HepG2 (cell line): ENCODE data around the gene EPN2. TPM values are rescaled to one million over a fixed set of nuclear protein-coding genes. Genes with fewer than 3 reads are reported as not detected.
A peak's percentile ranks its signal among the peaks of the same experiment; 100 is the strongest.

Experiments
- ATAC-seq: fragments of 200-7000 bp; cut with Tn5 transposase; 3 replicates; pipeline ENCODE4 v1.9.1; 2020; ENCODE audit warnings: mild to moderate bottlenecking, moderate library complexity
- BruUV-seq: library from RNA; stranded (reverse); fragments of 400-500 nt; replicated peaks from 2 replicates; lab custom pipeline; 2021; lab: Mats Ljungman, UMichigan
- CTCF ChIA-PET: fragments of 300-600 bp; formaldehyde crosslinking; extraction: SDS; loops from one replicate; lab custom pipeline; 2021; ENCODE audit warnings: low total read pairs, inconsistent platforms, low intra/inter-chr PET ratio; lab: Yijun Ruan, JAX
- POLR2A ChIA-PET: fragments of 350-600 bp; sonication (Branson Sonifier 250); formaldehyde crosslinking; loops from one replicate; lab custom pipeline; 2020; ENCODE audit warnings: antibody characterized with exemption, inconsistent platforms; lab: Yijun Ruan, JAX
- DNase-seq: peaks from one replicate; pipeline ENCODE4 v3.0.0-alpha.2; 2015; ENCODE audit warnings: low spot score
- FAIRE-seq: peaks from 3 replicates; lab custom pipeline; 2011; peaks lifted over from hg19 to GRCh38; lab: Jason Lieb, UNC
- H2AFZ ChIP-seq: one replicate; pipeline ENCODE4 v1.6.1; 2011; ENCODE audit warnings: low read length, inconsistent platforms
- H3K27ac ChIP-seq: fragments of 300-600 bp; 3 replicates; pipeline ENCODE4 v1.8.0; 2011; ENCODE audit warnings: mixed run types, mild to moderate bottlenecking, mixed read lengths, low read length, inconsistent platforms; ENCODE audit not compliant: insufficient read depth; ENCODE audit errors: extremely low read length
- H3K27me3 ChIP-seq, 2 experiments: fragments of 200-600 bp in 1 of 2; 2 replicates in 1 of 2; 3 replicates in 1 of 2; pipeline versions ENCODE4 v1.6.0 to v1.8.0; 2011; ENCODE audit warnings: low read length in 2 of 2, mild to moderate bottlenecking in 2 of 2, moderate library complexity in 2 of 2, inconsistent platforms in 1 of 2; ENCODE audit not compliant: insufficient read depth in 2 of 2, control insufficient read depth in 1 of 2
- H3K36me3 ChIP-seq, 2 experiments: fragments of 200-600 bp in 1 of 2; replicated peaks in 1 of 2; 2 replicates in 1 of 2; 3 replicates in 1 of 2; pipeline versions ENCODE4 v1.5.1 to v1.8.0; 2011; ENCODE audit warnings: low read length in 2 of 2, inconsistent platforms in 1 of 2; ENCODE audit not compliant: insufficient read depth in 2 of 2, control insufficient read depth in 1 of 2
- H3K4me1 ChIP-seq: 2 replicates; pipeline ENCODE4 v1.5.1; 2012; ENCODE audit warnings: low read length, inconsistent platforms; ENCODE audit not compliant: insufficient read depth
- H3K4me2 ChIP-seq: 2 replicates; pipeline ENCODE4 v1.6.0; 2011; ENCODE audit warnings: low read depth, low read length, inconsistent platforms
- H3K4me3 ChIP-seq, 3 experiments: fragments of 200-600 bp in 1 of 3; sonication (generic), shearing (Covaris generic) in 1 of 3; replicated peaks in 1 of 3; 2 replicates each; pipeline ENCODE4 v1.5.1; 2011 to 2016; ENCODE audit warnings: low read length in 3 of 3, inconsistent platforms in 2 of 3, low read depth in 2 of 3, mild to moderate bottlenecking in 2 of 3, control low read depth in 1 of 3, mixed read lengths in 1 of 3; ENCODE audit not compliant: insufficient read depth in 1 of 3
- H3K79me2 ChIP-seq: one replicate; pipeline ENCODE4 v1.6.1; 2011; ENCODE audit warnings: low read length, inconsistent platforms; ENCODE audit not compliant: insufficient read depth
- H3K9ac ChIP-seq: 2 replicates; pipeline ENCODE4 v1.6.0; 2011; ENCODE audit warnings: mild to moderate bottlenecking, low read depth, low read length, inconsistent platforms; ENCODE audit not compliant: insufficient read depth
- H3K9me3 ChIP-seq: 2 replicates; pipeline ENCODE4 v1.5.1; 2012; ENCODE audit warnings: mild to moderate bottlenecking, low read length
- H4K20me1 ChIP-seq: 2 replicates; pipeline ENCODE4 v1.6.0; 2011; ENCODE audit warnings: inconsistent platforms, mild to moderate bottlenecking, low read length, moderate library complexity; ENCODE audit not compliant: insufficient read depth
- AKAP8 ChIP-seq: sonication (generic); formaldehyde crosslinking; IDR thresholded peaks from 2 replicates; pipeline ENCODE4 v1.5.1; 2020; ENCODE audit warnings: mild to moderate bottlenecking, missing genetic modification reagents
- CHCHD3 ChIP-seq: sonication (generic); formaldehyde crosslinking; IDR thresholded peaks from 2 replicates; pipeline ENCODE4 v1.8.0; 2022; ENCODE audit warnings: mild to moderate bottlenecking, missing genetic modification reagents, moderate library complexity
- EEA1 ChIP-seq: sonication (generic); formaldehyde crosslinking; IDR thresholded peaks from 2 replicates; pipeline ENCODE4 v1.5.1; 2020; ENCODE audit warnings: mild to moderate bottlenecking, missing genetic modification reagents, borderline replicate concordance
- MAF1 ChIP-seq: sonication (generic); formaldehyde crosslinking; IDR thresholded peaks from 2 replicates; pipeline ENCODE4 v1.5.0; 2020; ENCODE audit warnings: missing genetic modification reagents, borderline replicate concordance
- MEIS1 ChIP-seq: sonication (generic); formaldehyde crosslinking; IDR thresholded peaks from 2 replicates; pipeline ENCODE4 v1.9.0; 2021; ENCODE audit warnings: mild to moderate bottlenecking, missing genetic modification reagents, moderate library complexity, borderline replicate concordance
- MEIS2 ChIP-seq: sonication (generic); formaldehyde crosslinking; IDR thresholded peaks from 2 replicates; pipeline ENCODE4 v1.9.0; 2021; ENCODE audit warnings: mild to moderate bottlenecking, missing genetic modification reagents
- SRSF4 ChIP-seq: fragments of 200-400 bp; formaldehyde crosslinking; IDR thresholded peaks from one replicate; pipeline ENCODE4 v1.6.1; 2018; ENCODE audit warnings: mild to moderate bottlenecking, low read depth, low read length, moderate library complexity; ENCODE audit not compliant: poor library complexity, severe bottlenecking
- TAF1 ChIP-seq: sonication (generic); formaldehyde crosslinking; IDR thresholded peaks from 2 replicates; pipeline ENCODE4 v1.4.0; 2020; ENCODE audit warnings: missing genetic modification reagents
- U2AF1 ChIP-seq: fragments of 200-400 bp; formaldehyde crosslinking; optimal IDR thresholded peaks from 2 replicates; pipeline ENCODE3; 2017; ENCODE audit warnings: mild to moderate bottlenecking, low read depth, low read length
- ZFP36L1 ChIP-seq: sonication (generic); formaldehyde crosslinking; IDR thresholded peaks from 2 replicates; pipeline ENCODE4 v1.8.0; 2022; ENCODE audit warnings: mild to moderate bottlenecking, missing genetic modification reagents, moderate library complexity
- ZNF10 ChIP-seq: sonication (generic); formaldehyde crosslinking; IDR thresholded peaks from 2 replicates; pipeline ENCODE4 v1.4.0; 2020; ENCODE audit warnings: mild to moderate bottlenecking, low read depth, missing genetic modification reagents, borderline replicate concordance
- ZNF138 ChIP-seq: sonication (generic); formaldehyde crosslinking; IDR thresholded peaks from 2 replicates; pipeline ENCODE4 v1.5.0; 2020; ENCODE audit warnings: mild to moderate bottlenecking, low read depth, missing genetic modification reagents
- ZNF292 ChIP-seq: sonication (generic); formaldehyde crosslinking; IDR thresholded peaks from 2 replicates; pipeline ENCODE4 v1.8.1; 2022; ENCODE audit warnings: mild to moderate bottlenecking, low read depth, missing genetic modification reagents, borderline replicate concordance
- WGBS: methylation state at CpG from one replicate; pipeline ENCODE4 v1.1.6; 2017; ENCODE audit warnings: low lambda C conversion rate; 5-methylcytosine and 5-hydroxymethylcytosine counted together
- in situ Hi-C: cut with HindIII; loops from 2 replicates; pipeline ENCODE4 v1.10.0; 2017; ENCODE audit warnings: low pct_unique_long_range_greater_than_20kb; ENCODE audit not compliant: extremely low pct_ligation_motif_present
- intact Hi-C: fragments of 100-400 bp; cut with micrococcal nuclease; formaldehyde crosslinking; loops from one replicate; pipeline ENCODE4 v1.10.0; 2022; ENCODE audit not compliant: unreplicated experiment
- polyA plus RNA-seq, 8 experiments: library from polyadenylated mRNA; depleted of rRNA in 3 of 8; stranded (reverse) in 7 of 8; unstranded in 1 of 8; fragments of >200 nt; fragmentation: Illumina TruSeq in 4 of 8; extraction: Trizol in 4 of 8; gene quantifications; 2 replicates each; pipeline versions ENCODE4 v1.2.1 to v1.2.3, GENCODE V29; 2011 to 2016; ENCODE audit warnings: low read depth in 4 of 8, missing spikeins in 1 of 8, mixed read lengths in 1 of 8; ENCODE audit not compliant: insufficient read depth in 1 of 8
- total RNA-seq, 5 experiments: library from RNA; depleted of rRNA; stranded (reverse); fragments of >200 nt; fragmentation: Illumina TruSeq; extraction: Trizol; gene quantifications; 2 replicates each; pipeline ENCODE4 v1.2.3, GENCODE V29; 2016; ENCODE audit warnings: low read depth in 1 of 5
- TF ChIP-seq, protein P1 (sequence below): sonication (generic); formaldehyde crosslinking; IDR thresholded peaks from 2 replicates; pipeline ENCODE4 v1.8.1; 2023; ENCODE audit warnings: mild to moderate bottlenecking, missing genetic modification reagents
- TF ChIP-seq, protein P2 (sequence below): IDR thresholded peaks from 2 replicates; pipeline ENCODE4 v1.6.1; 2012; ENCODE audit warnings: inconsistent platforms
- TF ChIP-seq, protein P3 (sequence below): sonication (generic); formaldehyde crosslinking; IDR thresholded peaks from 2 replicates; pipeline ENCODE4 v1.5.0; 2020; ENCODE audit warnings: missing genetic modification reagents
- TF ChIP-seq, protein P4 (sequence below): IDR thresholded peaks from 2 replicates; pipeline ENCODE4 v1.6.1; 2018; ENCODE audit warnings: missing genetic modification reagents, mild to moderate bottlenecking, missing compliant biosample characterization
- TF ChIP-seq, protein P5 (sequence below): sonication (generic); formaldehyde crosslinking; conservative IDR thresholded peaks from 2 replicates; pipeline ENCODE4 v1.4.0; 2020; ENCODE audit warnings: missing genetic modification reagents

The EPN2 gene
- total and polyA plus RNA-seq, 2 of the 13 experiments (the other 11 are each of a cell fraction or from before 2014, with no cell fraction given): 7.8 to 19.2 TPM

DNA sequence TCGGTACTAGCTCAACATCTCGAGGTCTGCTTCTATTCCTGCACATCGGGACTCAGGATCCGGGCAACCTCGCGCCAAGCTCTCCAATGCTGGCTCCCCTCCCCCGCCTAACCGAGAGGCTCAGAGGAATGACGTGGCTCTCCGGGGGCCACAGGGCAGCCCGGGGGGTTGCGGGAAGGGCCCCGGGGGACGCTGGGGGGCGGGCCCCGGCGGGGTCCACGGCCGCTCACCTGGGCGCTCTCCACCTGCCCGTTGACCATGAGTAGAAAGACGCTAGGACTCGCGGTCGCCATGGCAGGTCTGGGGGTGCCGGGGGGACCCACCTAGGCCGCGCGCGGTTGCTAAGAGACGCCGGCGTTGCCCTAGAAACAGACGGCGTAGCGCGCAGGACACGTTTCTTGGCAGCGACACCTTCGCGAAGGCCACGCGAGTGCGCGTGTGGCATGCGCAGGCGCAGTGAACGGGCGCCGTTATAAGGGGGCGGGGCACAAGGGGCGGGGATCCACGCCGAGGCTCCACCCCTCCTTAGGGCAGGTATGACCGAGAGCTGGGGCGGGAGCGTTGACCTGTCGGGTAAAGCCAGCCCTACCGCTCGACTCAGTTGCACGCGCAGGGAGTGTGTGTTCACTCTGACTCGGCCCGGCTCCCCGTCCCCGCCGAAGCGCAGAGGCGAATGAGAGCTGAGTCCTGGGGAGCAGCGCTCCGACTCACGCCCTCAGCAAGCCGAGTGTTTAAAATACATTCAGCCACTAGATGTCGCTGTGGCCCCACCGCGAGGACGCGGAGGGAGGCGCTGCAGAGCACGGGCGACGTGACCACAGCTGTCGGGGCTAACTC, 125.3 kb downstream of the EPN2 start, which contains the start of gene B9D1:
B9D1 (minus strand) TSS at position 447 of the 837 bp plus-strand sequence; CDS start at position 293, 154 bp downstream.
- DNase-seq (peak; percentile 77), ATAC-seq (peak; percentile 74), FAIRE-seq (peak; percentile 77)
- ChIA-PET CTCF (interaction anchor here (0.9 to 2.4 kb wide), 4 partner anchors 14 to 105 kb away, joined by 3 to 57 read pairs (median 6); no protein-coding TSS in a partner anchor), POLR2A (interaction anchor here (0.9 to 2.9 kb wide), 8 partner anchors 8 to 286 kb away, joined by 3 to 42 read pairs (median 4); partner anchors contain the start of genes ALDH3A2 and MAPK7)
- peaks cover 58% of the 10 kb centered on the region for H3K4me1 ChIP-seq
- peaks cover 4 to 7% of the 10 kb centered on the region in 2 experiments; a peak in 3 of 5 replicates for H3K36me3 ChIP-seq
- peak within 1 kb of the TSS; percentile 62 for H2AFZ ChIP-seq
- in situ Hi-C loops (loop anchor here (5.0 to 10.0 kb wide), 2 partner anchors 85 to 402 kb away; no protein-coding TSS in a partner anchor), intact Hi-C loops (loop anchor here (1.0 kb wide), 1 partner anchor 85 kb away; no protein-coding TSS in a partner anchor)
- H3K9ac ChIP-seq: peak within 1 kb of the TSS; percentile 84
- H3K27me3 ChIP-seq: no peaks in the 10 kb centered on the region
- H3K4me3 ChIP-seq: peak within 1 kb of the TSS; percentile 65 to 93 (median 74)
- H3K4me2 ChIP-seq: peak within 1 kb of the TSS; percentile 100
- no peaks in the 10 kb centered on the region for H4K20me1 ChIP-seq
- peaks cover 7% of the 10 kb centered on the region for H3K79me2 ChIP-seq
- BruUV-seq: no TSS peak
- no peaks in the 10 kb centered on the region for H3K9me3 ChIP-seq
- 0% methylated on average over 7 of the region's 83 CpGs for WGBS
- H3K27ac ChIP-seq: peak within 1 kb of the TSS; percentile 74
- TF ChIP-seq U2AF1 (no peak), SRSF4 (no peak), MEIS2 (no peak; the same call in 1 of the 2 replicates), ZNF138 (CRISPR knock-in tag) (peak; percentile 69; the same call in 1 of the 2 replicates), ZFP36L1 (CRISPR knock-in tag) (peak; percentile 63; the same call in 1 of the 2 replicates), ZNF292 (peak; percentile 64; the same call in 1 of the 2 replicates), MEIS1 (CRISPR knock-in tag) (peak; percentile 3; the same call in 1 of the 2 replicates), EEA1 (CRISPR knock-in tag) (no peak; the same call in 1 of the 2 replicates), TAF1 (CRISPR knock-in tag) (peak; percentile 58), ZNF10 (no peak), MAF1 (no peak), CHCHD3 (0 out of 2 replicates have a peak, but pooled peaks have one; percentile 42), AKAP8 (CRISPR knock-in tag) (peak; percentile 60; the same call in 1 of the 2 replicates)
- TF ChIP-seq, protein P1, sequence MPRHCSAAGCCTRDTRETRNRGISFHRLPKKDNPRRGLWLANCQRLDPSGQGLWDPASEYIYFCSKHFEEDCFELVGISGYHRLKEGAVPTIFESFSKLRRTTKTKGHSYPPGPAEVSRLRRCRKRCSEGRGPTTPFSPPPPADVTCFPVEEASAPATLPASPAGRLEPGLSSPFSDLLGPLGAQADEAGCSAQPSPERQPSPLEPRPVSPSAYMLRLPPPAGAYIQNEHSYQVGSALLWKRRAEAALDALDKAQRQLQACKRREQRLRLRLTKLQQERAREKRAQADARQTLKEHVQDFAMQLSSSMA (CRISPR knock-in tag): no peak
- TF ChIP-seq, protein P2, sequence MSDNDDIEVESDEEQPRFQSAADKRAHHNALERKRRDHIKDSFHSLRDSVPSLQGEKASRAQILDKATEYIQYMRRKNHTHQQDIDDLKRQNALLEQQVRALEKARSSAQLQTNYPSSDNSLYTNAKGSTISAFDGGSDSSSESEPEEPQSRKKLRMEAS: peak; percentile 93
- TF ChIP-seq, protein P3, sequence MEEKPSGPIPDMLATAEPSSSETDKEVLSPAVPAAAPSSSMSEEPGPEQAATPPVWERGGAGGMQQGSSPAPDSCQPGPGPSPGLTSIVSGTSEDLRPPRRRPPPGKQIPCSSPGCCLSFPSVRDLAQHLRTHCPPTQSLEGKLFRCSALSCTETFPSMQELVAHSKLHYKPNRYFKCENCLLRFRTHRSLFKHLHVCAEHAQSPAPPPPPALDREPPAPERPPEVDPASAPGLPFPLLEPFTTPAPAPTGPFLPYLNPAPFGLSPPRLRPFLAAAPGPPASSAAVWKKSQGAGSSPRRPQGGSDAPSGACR: 0 out of 2 replicates have a peak, but pooled peaks have one; percentile 81
- TF ChIP-seq, protein P4, sequence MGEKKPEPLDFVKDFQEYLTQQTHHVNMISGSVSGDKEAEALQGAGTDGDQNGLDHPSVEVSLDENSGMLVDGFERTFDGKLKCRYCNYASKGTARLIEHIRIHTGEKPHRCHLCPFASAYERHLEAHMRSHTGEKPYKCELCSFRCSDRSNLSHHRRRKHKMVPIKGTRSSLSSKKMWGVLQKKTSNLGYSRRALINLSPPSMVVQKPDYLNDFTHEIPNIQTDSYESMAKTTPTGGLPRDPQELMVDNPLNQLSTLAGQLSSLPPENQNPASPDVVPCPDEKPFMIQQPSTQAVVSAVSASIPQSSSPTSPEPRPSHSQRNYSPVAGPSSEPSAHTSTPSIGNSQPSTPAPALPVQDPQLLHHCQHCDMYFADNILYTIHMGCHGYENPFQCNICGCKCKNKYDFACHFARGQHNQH (CRISPR knock-in tag): peak; percentile 56; the same call in 1 of the 2 replicates
- TF ChIP-seq, protein P5, sequence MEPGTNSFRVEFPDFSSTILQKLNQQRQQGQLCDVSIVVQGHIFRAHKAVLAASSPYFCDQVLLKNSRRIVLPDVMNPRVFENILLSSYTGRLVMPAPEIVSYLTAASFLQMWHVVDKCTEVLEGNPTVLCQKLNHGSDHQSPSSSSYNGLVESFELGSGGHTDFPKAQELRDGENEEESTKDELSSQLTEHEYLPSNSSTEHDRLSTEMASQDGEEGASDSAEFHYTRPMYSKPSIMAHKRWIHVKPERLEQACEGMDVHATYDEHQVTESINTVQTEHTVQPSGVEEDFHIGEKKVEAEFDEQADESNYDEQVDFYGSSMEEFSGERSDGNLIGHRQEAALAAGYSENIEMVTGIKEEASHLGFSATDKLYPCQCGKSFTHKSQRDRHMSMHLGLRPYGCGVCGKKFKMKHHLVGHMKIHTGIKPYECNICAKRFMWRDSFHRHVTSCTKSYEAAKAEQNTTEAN (CRISPR knock-in tag): 0 out of 2 replicates have a peak, but pooled peaks have one; percentile 62
